ENCODE results near the gene ZNF814.
A peak's percentile ranks its signal among the peaks of the same experiment; 100 is the strongest.
"Not testable (repeated sequence)": the region's sequence is repeated elsewhere in the genome, so short reads cannot be mapped to it uniquely, and the experiment has no call there.

Gene ZNF814

GRCh38 chr19:57816652-57817051 lies 72.2 kb downstream of the ZNF814 start:
- DNase-seq (ENCODE audit: low read depth) = no peak

GRCh38 chr19:57815247-57816075 lies 73.4 kb downstream of the ZNF814 start:
- no peak for DNase-seq (ENCODE audit: low read depth)

- peak; percentile 65 for DNase-seq (ENCODE audit: low read depth)
Measured at GRCh38 chr19:57814505-57815246, 74.2 kb downstream of the ZNF814 start, which contains the start of gene ZNF552. Gene ZNF552, minus strand, starts transcription at chr19:57814913. Its CDS starts 170 bp downstream, at chr19:57814743.

GRCh38 chr19:57813919-57814504 lies 74.8 kb downstream of the ZNF814 start:
- DNase-seq (ENCODE audit: low read depth) = no peak

GRCh38 chr19:57812975-57813820 lies 75.6 kb downstream of the ZNF814 start:
- DNase-seq (ENCODE audit: low read depth) = not testable (repeated sequence)

- no peak for DNase-seq (ENCODE audit: low read depth)
Measured at GRCh38 chr19:57812226-57812625, 76.6 kb downstream of the ZNF814 start.

GRCh38 chr19:57810410-57811295 lies 78.2 kb downstream of the ZNF814 start:
- DNase-seq (ENCODE audit: low read depth) = not testable (repeated sequence)

- no peak for DNase-seq (ENCODE audit: low read depth)
Measured at GRCh38 chr19:57807541-57807940, 81.3 kb downstream of the ZNF814 start.

- DNase-seq (ENCODE audit: low read depth) = peak; percentile 66
Measured at GRCh38 chr19:57803594-57804325, 85.1 kb downstream of the ZNF814 start.

GRCh38 chr19:57803265-57803593 lies 85.6 kb downstream of the ZNF814 start:
- no peak for DNase-seq (ENCODE audit: low read depth)

- no peak for DNase-seq (ENCODE audit: low read depth)
Measured at GRCh38 chr19:57802269-57802668, 86.6 kb downstream of the ZNF814 start.

GRCh38 chr19:57800696-57801095 lies 88.1 kb downstream of the ZNF814 start:
- no peak for DNase-seq (ENCODE audit: low read depth)

Measured in GM04503 (cell line).